B cell (primary cell): ENCODE measurements around the gene PLPP4. TPM values are rescaled to one million over a fixed set of nuclear protein-coding genes. Genes with fewer than 3 reads are reported as not detected.

Source experiments
- ATAC-seq: fragments of 200-7000 bp; cut with Tn5 transposase; one replicate; pipeline ENCODE4 v1.10.0; 2021; ENCODE audit warnings: low read depth, mild to moderate bottlenecking, moderate number of reproducible peaks, moderate library complexity
- CTCF ChIA-PET: fragments of 350-600 bp; sonication (Branson Sonifier 250); formaldehyde crosslinking; loops from one replicate; lab custom pipeline; 2021; ENCODE audit warnings: antibody characterized with exemption, inconsistent platforms; lab: Charles Lee
- POLR2A ChIA-PET: fragments of 350-600 bp; sonication (Branson Sonifier 250); formaldehyde crosslinking; loops from one replicate; lab custom pipeline; 2021; ENCODE audit warnings: antibody characterized with exemption; lab: Charles Lee
- DNase-seq: peaks from one replicate; pipeline ENCODE4 v3.0.0; 2013
- H2AFZ ChIP-seq: 2 replicates; pipeline ENCODE4 v1.6.1; 2012; ENCODE audit warnings: mild to moderate bottlenecking, low read depth, low read length; ENCODE audit not compliant: insufficient read depth, poor library complexity, severe bottlenecking
- H3K27ac ChIP-seq, 2 donors: 1 replicate in 1 of 2; 2 replicates in 1 of 2; pipeline ENCODE4 v1.5.1; 2012 to 2013; ENCODE audit warnings: low read length in 2 of 2, mild to moderate bottlenecking in 2 of 2, moderate library complexity in 1 of 2
- H3K27me3 ChIP-seq, 4 experiments: fragments of 200-600 bp in 1 of 4; sonication (generic) in 1 of 4; replicated peaks in 1 of 4; 1 replicate in 2 of 4; 2 replicates in 2 of 4; pipeline versions ENCODE4 v1.6.1 to v1.7.0; 2013 to 2016; ENCODE audit warnings: low read length in 3 of 4, mild to moderate bottlenecking in 2 of 4, mixed read lengths in 1 of 4, moderate library complexity in 1 of 4; ENCODE audit not compliant: insufficient read depth in 4 of 4, control insufficient read depth in 3 of 4; ENCODE audit errors: control extremely low read depth in 1 of 4
- H3K36me3 ChIP-seq, 2 experiments: replicated peaks in 1 of 2; 1 replicate in 1 of 2; 2 replicates in 1 of 2; pipeline versions ENCODE4 v1.6.1 to v1.7.1; 2013; ENCODE audit warnings: low read length in 1 of 2; ENCODE audit not compliant: insufficient read depth in 2 of 2, control insufficient read depth in 1 of 2; ENCODE audit errors: control extremely low read depth in 1 of 2, extremely low read depth in 1 of 2
- H3K4me1 ChIP-seq, 2 donors: fragments of 200-600 bp in 1 of 2; sonication (generic) in 1 of 2; 1 replicate in 1 of 2; 2 replicates in 1 of 2; pipeline versions ENCODE4 v1.5.1 to v1.6.1; 2013 to 2017; ENCODE audit warnings: low read length in 2 of 2; ENCODE audit not compliant: control insufficient read depth in 2 of 2, insufficient read depth in 2 of 2
- H3K4me2 ChIP-seq: replicated peaks from 2 replicates; pipeline ENCODE3; 2012; ENCODE audit warnings: mild to moderate bottlenecking, low read depth, low read length; ENCODE audit not compliant: poor library complexity, severe bottlenecking
- H3K4me3 ChIP-seq, 5 experiments: fragments of 200-600 bp in 1 of 5; sonication (generic) in 1 of 5; 1 replicate in 3 of 5; 2 replicates in 2 of 5; pipeline versions ENCODE4 v1.5.1 to v1.7.0; 2011 to 2016; ENCODE audit warnings: low read length in 4 of 5, mild to moderate bottlenecking in 4 of 5, low read depth in 2 of 5, control low read depth in 1 of 5, moderate library complexity in 1 of 5; ENCODE audit not compliant: insufficient read depth in 1 of 5; ENCODE audit errors: control extremely low read depth in 1 of 5, extremely low read depth in 1 of 5
- H3K79me2 ChIP-seq: fragments of 200-600 bp; sonication (generic); one replicate; pipeline ENCODE4 v1.6.0; 2016; ENCODE audit warnings: low read length; ENCODE audit not compliant: control insufficient read depth, insufficient read depth
- H3K9ac ChIP-seq: fragments of 200-600 bp; sonication (generic); 2 replicates; pipeline ENCODE4 v1.6.1; 2017; ENCODE audit warnings: mild to moderate bottlenecking, low read length, moderate library complexity
- H3K9me3 ChIP-seq, 3 donors: one replicate each; pipeline versions ENCODE4 v1.6.1 to v1.7.1; 2013; ENCODE audit warnings: low read length in 2 of 3; ENCODE audit not compliant: control insufficient read depth in 2 of 3, insufficient read depth in 1 of 3; ENCODE audit errors: control extremely low read depth in 1 of 3
- H4K20me1 ChIP-seq: 2 replicates; pipeline ENCODE4 v1.6.0; 2012; ENCODE audit warnings: mild to moderate bottlenecking, low read length; ENCODE audit not compliant: insufficient read depth, control insufficient read depth, poor library complexity, severe bottlenecking
- H3K27ac Mint-ChIP-seq: one replicate; pipeline ENCODE4 v1.8.0; 2021; ENCODE audit warnings: mixed read lengths
- H3K27me3 Mint-ChIP-seq: one replicate; pipeline ENCODE4 v1.8.0; 2021; ENCODE audit warnings: mixed read lengths
- H3K4me1 Mint-ChIP-seq: one replicate; pipeline ENCODE4 v1.8.0; 2021; ENCODE audit warnings: mixed read lengths
- H3K4me3 Mint-ChIP-seq: one replicate; pipeline ENCODE4 v1.8.0; 2021; ENCODE audit warnings: mixed read lengths
- H3K9me3 Mint-ChIP-seq: one replicate; pipeline ENCODE4 v1.8.0; 2022; ENCODE audit warnings: mixed read lengths; ENCODE audit not compliant: insufficient read depth
- EZH2 ChIP-seq: IDR thresholded peaks from 2 replicates; pipeline ENCODE4 v1.6.1; 2012; ENCODE audit warnings: borderline replicate concordance, low read depth, mild to moderate bottlenecking, moderate library complexity, low read length; ENCODE audit not compliant: insufficient read depth, poor library complexity, severe bottlenecking
- WGBS: methylation state at CpG from one replicate; pipeline ENCODE4 v1.1.5; 2013; ENCODE audit warnings: missing lambda C conversion rate; ENCODE audit not compliant: insufficient coverage; 5-methylcytosine and 5-hydroxymethylcytosine counted together
- intact Hi-C: fragments of 100-400 bp; cut with micrococcal nuclease; formaldehyde crosslinking; loops from one replicate; pipeline ENCODE4 v1.10.0; 2022
- polyA plus RNA-seq: library from polyadenylated mRNA; depleted of rRNA; stranded (reverse); fragments of >200 nt; gene quantifications from 2 replicates; pipeline ENCODE4 v1.2.3, GENCODE V29; 2012
- total RNA-seq, 2 donors: library from RNA; stranded (reverse); fragments of 120-200 nt in 1 of 2; gene quantifications; 1 replicate in 1 of 2; 2 replicates in 1 of 2; pipeline versions ENCODE4 v1.2.3 to v1.2.4, GENCODE V29; 2013 to 2022
- TF ChIP-seq, protein P1 (sequence below): fragments of 200-600 bp; IDR thresholded peaks from one replicate; pipeline ENCODE4 v1.8.0; 2022; ENCODE audit warnings: antibody characterized with exemption, mild to moderate bottlenecking

PLPP4 gene
- total and polyA plus RNA-seq, 2 donors (not counting 1 experiment from before 2014, with no cell fraction given): not detected

DNA sequence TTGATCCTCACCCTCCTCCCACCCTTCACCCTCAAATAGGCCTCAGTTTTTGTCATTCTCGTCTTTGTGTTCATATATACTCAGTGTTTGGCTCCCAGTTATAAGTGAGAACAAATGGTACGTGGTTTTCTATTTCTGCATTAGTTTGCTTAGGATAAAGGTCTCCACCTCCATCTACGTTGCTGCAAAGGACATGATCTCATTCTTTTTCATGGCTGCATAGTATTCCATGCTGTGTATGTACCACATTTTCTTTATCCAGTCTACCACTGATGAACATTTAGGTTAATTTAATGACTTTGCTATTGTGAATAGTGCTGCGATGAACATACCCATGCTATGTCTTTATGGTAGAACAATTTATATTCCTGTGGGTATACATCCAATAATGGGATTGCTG lies 91.2 kb downstream of the PLPP4 start:
- no peak overlapping the region for H2AFZ ChIP-seq
- no peak overlapping the region for H3K4me3 ChIP-seq
- H3K4me1 Mint-ChIP-seq: no peaks in the 10 kb centered on the region
- no peak overlapping the region for H3K27ac Mint-ChIP-seq
- H3K9me3 ChIP-seq: peaks cover 0 to 7% (median 3%) of the 10 kb centered on the region in 3 donors
- H3K27me3 Mint-ChIP-seq: no peaks in the 10 kb centered on the region
- intact Hi-C loops: no loop called here
- no peaks in the 10 kb centered on the region for H4K20me1 ChIP-seq
- no peaks in the 10 kb centered on the region for H3K36me3 ChIP-seq
- no peak overlapping the region for H3K9ac ChIP-seq
- no peaks in the 10 kb centered on the region for H3K4me1 ChIP-seq
- no peaks in the 10 kb centered on the region for H3K79me2 ChIP-seq
- peaks cover 5% of the 10 kb centered on the region for H3K9me3 Mint-ChIP-seq
- DNase-seq (no peak), ATAC-seq (no peak)
- CTCF ChIA-PET: no interaction called here
- H3K27ac ChIP-seq: no peak overlapping the region
- no peaks in the 10 kb centered on the region for H3K27me3 ChIP-seq
- no peak overlapping the region for H3K4me3 Mint-ChIP-seq
- POLR2A ChIA-PET: no interaction called here
- H3K4me2 ChIP-seq: no peak overlapping the region
- no peak for TF ChIP-seq EZH2
- TF ChIP-seq, protein P1, sequence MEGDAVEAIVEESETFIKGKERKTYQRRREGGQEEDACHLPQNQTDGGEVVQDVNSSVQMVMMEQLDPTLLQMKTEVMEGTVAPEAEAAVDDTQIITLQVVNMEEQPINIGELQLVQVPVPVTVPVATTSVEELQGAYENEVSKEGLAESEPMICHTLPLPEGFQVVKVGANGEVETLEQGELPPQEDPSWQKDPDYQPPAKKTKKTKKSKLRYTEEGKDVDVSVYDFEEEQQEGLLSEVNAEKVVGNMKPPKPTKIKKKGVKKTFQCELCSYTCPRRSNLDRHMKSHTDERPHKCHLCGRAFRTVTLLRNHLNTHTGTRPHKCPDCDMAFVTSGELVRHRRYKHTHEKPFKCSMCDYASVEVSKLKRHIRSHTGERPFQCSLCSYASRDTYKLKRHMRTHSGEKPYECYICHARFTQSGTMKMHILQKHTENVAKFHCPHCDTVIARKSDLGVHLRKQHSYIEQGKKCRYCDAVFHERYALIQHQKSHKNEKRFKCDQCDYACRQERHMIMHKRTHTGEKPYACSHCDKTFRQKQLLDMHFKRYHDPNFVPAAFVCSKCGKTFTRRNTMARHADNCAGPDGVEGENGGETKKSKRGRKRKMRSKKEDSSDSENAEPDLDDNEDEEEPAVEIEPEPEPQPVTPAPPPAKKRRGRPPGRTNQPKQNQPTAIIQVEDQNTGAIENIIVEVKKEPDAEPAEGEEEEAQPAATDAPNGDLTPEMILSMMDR: no peak
- WGBS: no CpG with 5 or more reads among the region's 4 CpGs

DNA sequence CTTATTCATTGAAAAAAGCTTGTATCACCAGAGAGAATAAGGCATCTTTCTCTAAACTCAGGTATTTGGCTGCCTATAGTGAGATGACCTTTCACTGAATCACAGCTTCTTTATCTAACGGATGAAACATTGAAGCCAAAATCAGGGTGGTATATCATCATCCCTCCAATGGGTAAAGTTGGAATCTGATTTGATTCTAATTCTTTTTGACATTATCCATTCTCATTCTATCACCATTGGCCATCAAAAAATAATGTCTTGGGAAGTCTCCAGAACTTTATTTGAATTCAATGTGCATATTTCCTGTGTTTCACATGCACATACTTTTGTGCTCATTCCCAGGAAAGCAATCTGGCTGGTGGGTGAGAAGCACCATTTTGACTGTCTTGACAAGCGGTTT lies 95.2 kb downstream of the PLPP4 start:
- no peak overlapping the region for H2AFZ ChIP-seq
- DNase-seq (no peak), ATAC-seq (no peak)
- H3K27ac ChIP-seq: no peak overlapping the region
- H4K20me1 ChIP-seq: no peaks in the 10 kb centered on the region
- ChIA-PET CTCF (no interaction called here), POLR2A (no interaction called here)
- H3K4me2 ChIP-seq: no peak overlapping the region
- H3K9ac ChIP-seq: no peak overlapping the region
- WGBS: no CpG with 5 or more reads among the region's 2 CpGs
- intact Hi-C loops: no loop called here
- H3K36me3 ChIP-seq: no peaks in the 10 kb centered on the region
- no peaks in the 10 kb centered on the region for H3K4me1 ChIP-seq
- no peak for TF ChIP-seq EZH2
- TF ChIP-seq, protein P1: no peak
- H3K27me3 ChIP-seq: no peaks in the 10 kb centered on the region
- Mint-ChIP-seq H3K4me3 (no peak overlapping the region), H3K27me3 (no peaks in the 10 kb centered on the region), H3K9me3 (peaks cover 10% of the 10 kb centered on the region), H3K4me1 (no peaks in the 10 kb centered on the region), H3K27ac (no peak overlapping the region)
- peaks cover 3 to 16% (median 5%) of the 10 kb centered on the region in 3 donors for H3K9me3 ChIP-seq
- H3K4me3 ChIP-seq: no peak overlapping the region
- H3K79me2 ChIP-seq: no peaks in the 10 kb centered on the region
